Astrocyte (in vitro differentiated cells and primary cell): ENCODE measurements around the gene MYL10.

Experiments
- CTCF ChIP-seq: IDR thresholded peaks from 2 replicates; pipeline ENCODE4 v1.5.1; 2011; ENCODE audit warnings: low read depth, mild to moderate bottlenecking, inconsistent platforms, low read length, moderate library complexity; ENCODE audit not compliant: insufficient read depth
- EZH2 ChIP-seq: IDR thresholded peaks from 2 replicates; pipeline ENCODE4 v1.6.1; 2012; ENCODE audit warnings: mild to moderate bottlenecking, low read length, inconsistent platforms; ENCODE audit not compliant: insufficient read depth

DNA sequence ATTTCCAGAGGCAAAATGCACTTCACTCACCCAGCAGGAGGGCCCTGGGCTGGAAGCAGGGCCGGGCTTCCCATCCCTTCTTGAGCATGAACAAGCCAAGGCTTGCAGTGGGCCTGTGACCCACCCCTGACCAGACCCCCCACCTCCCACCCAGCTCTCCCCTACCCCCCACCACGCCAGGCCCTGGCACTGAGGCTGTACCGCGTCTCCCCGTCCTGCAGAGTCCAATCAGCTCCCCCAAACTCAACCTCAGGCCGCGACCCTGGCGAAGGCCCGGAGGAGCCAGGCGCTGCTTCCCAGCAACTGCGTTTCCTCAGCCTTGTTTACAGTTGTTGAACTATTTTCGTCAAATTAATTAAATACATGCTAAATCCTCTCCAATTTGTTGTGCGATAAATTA is 16.9 kb upstream of the MYL10 start:
- TF ChIP-seq CTCF (no peak), EZH2 (no peak)
